Suprapubic skin (tissue), 4 donors: ENCODE data around the gene ST8SIA5. TPM values are rescaled to one million over a fixed set of nuclear protein-coding genes. Genes with fewer than 3 reads are reported as not detected.

ENCODE experiments used
- DNase-seq, 2 donors: peaks; one replicate each; pipeline ENCODE4 v3.0.0-alpha.2; 2019; ENCODE audit warnings: low spot score in 2 of 2
- H3K27ac ChIP-seq: fragments of 200-600 bp; sonication (generic); one replicate; pipeline ENCODE4 v1.5.1; 2019
- H3K27me3 ChIP-seq: fragments of 200-600 bp; sonication (generic); one replicate; pipeline ENCODE4 v1.5.1; 2019
- H3K36me3 ChIP-seq: fragments of 200-600 bp; sonication (generic); one replicate; pipeline ENCODE4 v1.5.1; 2019
- H3K4me1 ChIP-seq: fragments of 200-600 bp; sonication (generic); one replicate; pipeline ENCODE4 v1.5.1; 2019
- H3K4me3 ChIP-seq: fragments of 200-600 bp; sonication (generic); one replicate; pipeline ENCODE4 v1.5.1; 2019; ENCODE audit warnings: mild to moderate bottlenecking
- H3K9me3 ChIP-seq: fragments of 200-600 bp; sonication (generic); one replicate; pipeline ENCODE4 v1.5.1; 2019
- EP300 ChIP-seq: sonication (generic); formaldehyde crosslinking; IDR thresholded peaks from one replicate; pipeline ENCODE4 v1.6.1; 2017; ENCODE audit warnings: antibody characterized with exemption
- POLR2A ChIP-seq, 2 donors: fragments of 450-650 bp; IDR thresholded peaks; one replicate each; pipeline ENCODE4 v1.6.1; 2017; ENCODE audit warnings: antibody characterized with exemption in 2 of 2, mild to moderate bottlenecking in 2 of 2, moderate library complexity in 2 of 2
- POLR2AphosphoS5 ChIP-seq, 3 donors: sonication (generic); formaldehyde crosslinking; IDR thresholded peaks; one replicate each; pipeline ENCODE4 v1.6.1; 2017; ENCODE audit warnings: antibody characterized with exemption in 3 of 3
- WGBS: methylation state at CpG from one replicate; pipeline ENCODE4 v1.1.5; 2018; 5-methylcytosine and 5-hydroxymethylcytosine counted together
- total RNA-seq, 4 donors: library from RNA; depleted of rRNA; stranded (reverse); fragments of >200 nt; gene quantifications; one replicate each; pipeline ENCODE4 v1.1.0, GENCODE V29; 2016
- TF ChIP-seq, protein P1 (sequence below), 2 donors: fragments of 200-600 bp in 1 of 2; fragments of 450-650 bp in 1 of 2; sonication (generic) in 1 of 2; IDR thresholded peaks; one replicate each; pipeline ENCODE4 v1.5.1; 2016 to 2019; ENCODE audit warnings: antibody characterized with exemption in 2 of 2, mild to moderate bottlenecking in 1 of 2, moderate library complexity in 1 of 2

Gene ST8SIA5
- total RNA-seq, 4 donors from 2014 or later, result not detected

DNA sequence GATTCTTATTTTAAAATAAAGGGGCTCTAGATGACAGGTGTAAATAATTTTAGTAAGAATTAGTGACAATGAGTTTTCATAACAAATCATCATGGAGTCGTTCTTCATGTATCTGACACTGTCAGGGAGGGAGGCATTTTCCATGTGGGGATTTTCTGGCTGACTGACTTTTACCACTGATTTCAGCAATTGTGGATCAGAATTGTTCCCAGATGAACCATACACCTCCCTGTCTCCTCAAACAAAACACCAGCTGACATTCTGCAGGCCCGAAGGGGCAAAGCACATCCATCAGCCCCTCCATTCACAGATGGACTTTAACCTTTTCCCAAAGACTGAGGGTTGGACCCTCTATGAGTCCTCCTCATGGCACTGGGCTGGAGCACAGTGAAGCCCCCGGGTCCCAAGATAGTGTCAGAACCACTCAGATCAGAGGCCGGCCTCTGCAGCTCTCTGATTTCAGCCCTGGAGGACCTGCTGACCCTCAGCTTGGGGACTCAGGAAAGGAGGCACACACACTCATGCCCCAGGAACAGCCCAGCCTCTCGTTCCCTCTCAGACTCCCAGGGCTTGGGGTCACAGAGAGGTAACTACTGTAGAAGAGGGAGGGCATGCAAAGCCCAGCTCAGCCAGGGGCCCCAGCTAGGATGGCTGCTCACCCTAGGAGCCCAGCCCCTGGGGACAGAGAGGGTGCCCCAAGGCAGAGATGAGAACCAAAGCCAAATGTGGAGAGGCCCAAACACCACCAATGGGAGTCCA is 56.6 kb downstream of the ST8SIA5 start:
- WGBS, result 45% methylated on average over 2 of the region's 5 CpGs
- TF ChIP-seq, protein P1, sequence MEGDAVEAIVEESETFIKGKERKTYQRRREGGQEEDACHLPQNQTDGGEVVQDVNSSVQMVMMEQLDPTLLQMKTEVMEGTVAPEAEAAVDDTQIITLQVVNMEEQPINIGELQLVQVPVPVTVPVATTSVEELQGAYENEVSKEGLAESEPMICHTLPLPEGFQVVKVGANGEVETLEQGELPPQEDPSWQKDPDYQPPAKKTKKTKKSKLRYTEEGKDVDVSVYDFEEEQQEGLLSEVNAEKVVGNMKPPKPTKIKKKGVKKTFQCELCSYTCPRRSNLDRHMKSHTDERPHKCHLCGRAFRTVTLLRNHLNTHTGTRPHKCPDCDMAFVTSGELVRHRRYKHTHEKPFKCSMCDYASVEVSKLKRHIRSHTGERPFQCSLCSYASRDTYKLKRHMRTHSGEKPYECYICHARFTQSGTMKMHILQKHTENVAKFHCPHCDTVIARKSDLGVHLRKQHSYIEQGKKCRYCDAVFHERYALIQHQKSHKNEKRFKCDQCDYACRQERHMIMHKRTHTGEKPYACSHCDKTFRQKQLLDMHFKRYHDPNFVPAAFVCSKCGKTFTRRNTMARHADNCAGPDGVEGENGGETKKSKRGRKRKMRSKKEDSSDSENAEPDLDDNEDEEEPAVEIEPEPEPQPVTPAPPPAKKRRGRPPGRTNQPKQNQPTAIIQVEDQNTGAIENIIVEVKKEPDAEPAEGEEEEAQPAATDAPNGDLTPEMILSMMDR (IDR thresholded peaks at IDR 0.05), result no peak
- no peak for TF ChIP-seq EP300
- no peak for TF ChIP-seq POLR2AphosphoS5 (IDR thresholded peaks at IDR 0.05)
- no peak for TF ChIP-seq POLR2A (IDR thresholded peaks at IDR 0.05)
- H3K36me3 ChIP-seq, result no peaks in the 10 kb centered on the region
- no peak overlapping the region for H3K27ac ChIP-seq
- no peak overlapping the region for H3K4me3 ChIP-seq
- no peak for DNase-seq
- peaks cover under 1% of the 10 kb centered on the region for H3K27me3 ChIP-seq
- H3K9me3 ChIP-seq, result no peaks in the 10 kb centered on the region
- H3K4me1 ChIP-seq, result no peaks in the 10 kb centered on the region

DNA sequence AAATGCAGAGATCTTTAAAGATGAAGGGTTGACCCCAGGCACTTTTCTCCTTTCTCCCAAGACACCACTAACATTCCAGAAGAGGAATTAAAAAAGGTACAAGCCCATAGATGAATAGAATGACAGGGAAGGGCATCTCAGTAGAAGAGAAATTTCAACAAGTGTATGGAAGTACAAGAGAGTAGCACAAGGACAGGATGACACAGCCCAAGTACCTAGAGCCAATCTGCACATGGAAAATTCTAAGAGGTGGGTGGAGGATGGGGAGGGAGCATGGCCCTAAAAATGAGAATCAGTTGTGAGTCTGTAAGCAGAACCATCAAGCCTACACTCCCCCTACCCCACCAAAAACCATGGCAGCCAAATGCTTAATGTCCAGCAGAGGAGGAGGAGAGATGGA is 60.2 kb downstream of the ST8SIA5 start:
- Histone ChIP-seq H3K9me3 (no peaks in the 10 kb centered on the region), H3K4me1 (no peaks in the 10 kb centered on the region), H3K4me3 (no peak overlapping the region), H3K27me3 (no peaks in the 10 kb centered on the region), H3K27ac (no peak overlapping the region), H3K36me3 (no peaks in the 10 kb centered on the region)
- TF ChIP-seq, protein P1 (IDR thresholded peaks at IDR 0.05), result no peak
- TF ChIP-seq POLR2AphosphoS5 (IDR thresholded peaks at IDR 0.05) (no peak), POLR2A (IDR thresholded peaks at IDR 0.05) (no peak), EP300 (no peak)
- DNase-seq, result no peak

DNA sequence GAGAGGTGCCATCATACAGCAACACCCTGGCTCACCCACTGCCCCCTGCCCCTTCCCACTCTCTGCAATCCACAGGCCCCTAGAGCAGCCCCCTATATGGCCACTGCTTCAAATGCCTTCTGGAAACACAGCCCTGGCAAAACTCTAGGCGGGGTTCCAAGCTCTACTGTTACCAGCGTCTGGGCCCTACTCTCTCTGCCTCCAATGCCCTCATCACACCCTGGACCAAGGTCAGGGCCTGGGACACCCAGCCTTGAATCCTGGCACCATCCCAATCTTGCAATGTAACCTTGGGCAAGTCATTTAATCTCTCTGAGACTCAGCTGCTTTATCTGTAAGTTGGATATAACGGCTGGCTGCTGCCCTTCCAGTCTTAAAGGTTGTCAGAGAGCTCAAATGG is 60.6 kb downstream of the ST8SIA5 start:
- H3K27me3 ChIP-seq, result no peaks in the 10 kb centered on the region
- no peak for TF ChIP-seq POLR2A (IDR thresholded peaks at IDR 0.05)
- TF ChIP-seq POLR2AphosphoS5 (IDR thresholded peaks at IDR 0.05), result no peak
- TF ChIP-seq, protein P1 (IDR thresholded peaks at IDR 0.05), result no peak
- TF ChIP-seq EP300, result no peak
- H3K4me1 ChIP-seq, result no peaks in the 10 kb centered on the region
- no peaks in the 10 kb centered on the region for H3K36me3 ChIP-seq
- no peak overlapping the region for H3K27ac ChIP-seq
- no peak overlapping the region for H3K4me3 ChIP-seq
- 64% methylated on average over 3 of the region's 3 CpGs for WGBS
- H3K9me3 ChIP-seq, result no peaks in the 10 kb centered on the region
- no peak for DNase-seq

DNA sequence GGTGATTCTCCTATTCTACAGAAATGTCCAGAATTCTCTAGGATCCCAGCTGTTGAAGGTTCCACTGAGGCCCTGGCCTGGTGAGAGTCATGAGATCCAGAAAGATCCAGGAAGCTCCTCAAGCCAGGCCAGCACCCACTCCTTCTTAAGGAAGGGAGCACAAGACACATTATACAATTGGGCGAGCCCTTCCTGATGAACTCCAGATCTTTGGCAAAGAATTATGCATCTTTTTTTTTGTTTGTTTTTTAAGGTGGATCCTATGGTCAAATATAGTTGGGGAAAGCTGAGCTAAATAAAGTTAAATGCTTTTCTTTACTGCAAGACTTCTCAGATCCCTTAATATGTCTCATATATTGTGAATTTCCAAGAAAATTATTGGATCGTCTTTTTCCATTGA is 62.9 kb downstream of the ST8SIA5 start:
- no peaks in the 10 kb centered on the region for H3K27me3 ChIP-seq
- no peak overlapping the region for H3K4me3 ChIP-seq
- H3K27ac ChIP-seq, result no peak overlapping the region
- no peaks in the 10 kb centered on the region for H3K36me3 ChIP-seq
- no peak for DNase-seq
- H3K9me3 ChIP-seq, result no peaks in the 10 kb centered on the region
- WGBS, result 66% methylated on average over 2 of the region's 2 CpGs
- no peaks in the 10 kb centered on the region for H3K4me1 ChIP-seq
- TF ChIP-seq, protein P1 (IDR thresholded peaks at IDR 0.05), result no peak
- TF ChIP-seq POLR2AphosphoS5 (IDR thresholded peaks at IDR 0.05) (no peak), POLR2A (IDR thresholded peaks at IDR 0.05) (no peak), EP300 (no peak)

DNA sequence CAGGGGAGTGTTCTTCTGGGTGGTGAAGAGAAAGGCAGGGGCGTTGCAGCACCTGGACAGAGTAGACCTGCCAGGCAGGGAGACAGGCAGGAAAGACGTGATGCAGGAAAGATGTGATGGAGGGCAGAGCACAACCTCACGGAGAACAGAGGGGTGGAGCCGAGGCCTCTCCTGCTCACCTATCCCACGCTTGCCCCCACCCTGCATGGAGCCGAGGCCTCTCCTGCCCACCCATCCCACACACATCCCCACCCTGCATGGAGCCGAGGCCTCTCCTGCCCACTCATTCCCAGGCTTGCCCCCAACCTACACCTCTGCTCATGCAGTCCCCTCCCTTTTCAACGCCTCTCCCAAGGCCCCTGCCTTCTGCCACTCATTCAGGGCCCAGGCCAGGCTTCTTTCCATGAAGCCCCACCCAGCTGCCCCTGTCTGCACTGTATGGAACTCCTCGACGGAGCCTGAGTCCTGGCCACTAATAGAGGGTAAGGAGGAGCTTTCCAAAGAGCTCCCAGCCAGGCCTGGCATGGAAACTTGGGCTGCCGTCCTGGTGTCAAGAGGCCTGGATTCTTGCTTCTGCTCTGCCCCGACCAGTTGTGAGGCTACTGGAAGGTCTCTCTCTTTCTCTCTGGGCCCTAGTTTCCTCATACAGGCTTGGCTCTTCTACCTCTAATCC is 67.9 kb downstream of the ST8SIA5 start:
- Histone ChIP-seq H3K27me3 (no peaks in the 10 kb centered on the region), H3K4me1 (no peaks in the 10 kb centered on the region), H3K9me3 (no peaks in the 10 kb centered on the region), H3K36me3 (no peaks in the 10 kb centered on the region), H3K4me3 (no peak overlapping the region), H3K27ac (no peak overlapping the region)
- WGBS, result 73% methylated on average over 12 of the region's 12 CpGs
- TF ChIP-seq POLR2A (IDR thresholded peaks at IDR 0.05) (no peak), EP300 (no peak), POLR2AphosphoS5 (IDR thresholded peaks at IDR 0.05) (no peak)
- TF ChIP-seq, protein P1 (IDR thresholded peaks at IDR 0.05), result no peak
- no peak for DNase-seq
